A673 (cell line): Measurements from ENCODE around the gene FRMD4A. TPM values are rescaled to one million over a fixed set of nuclear protein-coding genes. Genes with fewer than 3 reads are reported as not detected.

ENCODE experiments used
- BruUV-seq: library from RNA; stranded (reverse); fragments of 400-500 nt; replicated peaks from 2 replicates; lab custom pipeline; 2021; lab: Mats Ljungman, UMichigan
- CTCF ChIA-PET: fragments of 300-600 bp; sonication (Branson Sonifier 250); formaldehyde crosslinking; loops from one replicate; lab custom pipeline; 2022; ENCODE audit warnings: antibody characterized with exemption; lab: Charles Lee
- POLR2A ChIA-PET: fragments of 300-600 bp; sonication (Branson Sonifier 250); formaldehyde crosslinking; loops from one replicate; lab custom pipeline; 2022; ENCODE audit warnings: antibody characterized with exemption; ENCODE audit not compliant: low non-redundant PET; lab: Charles Lee
- DNase-seq: peaks from one replicate; pipeline ENCODE4 v3.0.0-alpha.2; 2015; ENCODE audit warnings: low spot score
- H3K27ac ChIP-seq: fragments of 200-600 bp; sonication (generic); 2 replicates; pipeline ENCODE4 v1.5.1; 2016; ENCODE audit warnings: mixed run types, low read depth, mild to moderate bottlenecking, mixed read lengths, antibody characterized with exemption, low read length; ENCODE audit not compliant: poor library complexity, severe bottlenecking
- H3K27me3 ChIP-seq: fragments of 200-600 bp; sonication (generic); replicated peaks from 2 replicates; pipeline ENCODE4 v1.6.1; 2017; ENCODE audit warnings: mixed run types, low read depth, mild to moderate bottlenecking, mixed read lengths, antibody characterized with exemption, low read length; ENCODE audit not compliant: insufficient read depth, poor library complexity
- H3K36me3 ChIP-seq: fragments of 200-600 bp; sonication (generic); 2 replicates; pipeline ENCODE4 v1.6.1; 2016; ENCODE audit warnings: mixed run types, mild to moderate bottlenecking, mixed read lengths, antibody characterized with exemption, low read length; ENCODE audit not compliant: insufficient read depth, poor library complexity, severe bottlenecking
- H3K4me1 ChIP-seq: fragments of 200-600 bp; sonication (generic); 2 replicates; pipeline ENCODE4 v1.6.1; 2017; ENCODE audit warnings: mixed run types, mild to moderate bottlenecking, mixed read lengths, antibody characterized with exemption, low read length; ENCODE audit not compliant: insufficient read depth, poor library complexity, severe bottlenecking
- H3K4me3 ChIP-seq: fragments of 200-600 bp; sonication (generic); 2 replicates; pipeline ENCODE4 v1.5.1; 2016; ENCODE audit warnings: low read depth, mixed run types, mild to moderate bottlenecking, mixed read lengths, low read length; ENCODE audit not compliant: poor library complexity, severe bottlenecking
- H3K9me3 ChIP-seq: fragments of 200-600 bp; sonication (generic); 2 replicates; pipeline ENCODE4 v1.6.1; 2016; ENCODE audit warnings: mixed run types, low read depth, mild to moderate bottlenecking, mixed read lengths, antibody characterized with exemption, low read length; ENCODE audit not compliant: poor library complexity, severe bottlenecking
- EZH2 ChIP-seq: fragments of 200-600 bp; sonication (generic); IDR thresholded peaks from 2 replicates; pipeline ENCODE4 v1.6.1; 2017; ENCODE audit warnings: borderline replicate concordance, low read depth, mild to moderate bottlenecking, mixed read lengths, antibody characterized with exemption, low read length; ENCODE audit not compliant: poor library complexity, severe bottlenecking
- intact Hi-C: fragments of 100-400 bp; cut with micrococcal nuclease; formaldehyde crosslinking; loops from one replicate; pipeline ENCODE4 v1.10.0; 2022; ENCODE audit not compliant: unreplicated experiment
- total RNA-seq: library from RNA; stranded (reverse); gene quantifications from 2 replicates; pipeline ENCODE4 v1.2.3, GENCODE V29; 2021
- TF ChIP-seq, protein P1 (sequence below): fragments of 300-800, 200-600 bp; sonication (generic); conservative IDR thresholded peaks from 2 replicates; pipeline ENCODE4 v1.5.1; 2017; ENCODE audit warnings: low read depth, mild to moderate bottlenecking, antibody characterized with exemption, low read length, moderate library complexity, mixed read lengths

Gene FRMD4A
- total RNA-seq, 1 experiment from 2014 or later = 26.3 TPM

DNA sequence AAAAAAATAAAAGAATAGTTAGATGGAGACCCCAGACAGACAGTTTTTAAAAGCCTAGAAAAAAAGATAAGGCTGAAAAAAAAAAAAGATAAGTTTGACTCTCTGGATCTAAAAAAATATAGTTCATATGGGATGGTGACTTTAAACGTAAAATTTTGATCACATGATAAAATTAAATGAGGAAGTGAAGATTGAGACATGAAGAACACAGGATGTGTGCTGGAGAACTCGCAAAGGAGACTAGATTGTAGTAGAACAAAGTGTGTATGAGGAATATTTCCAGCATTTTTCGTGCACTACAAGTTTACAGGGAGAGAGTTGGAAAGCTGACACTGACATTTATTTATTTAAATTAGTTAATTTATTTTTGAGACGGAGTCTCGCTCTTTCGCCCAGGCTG lies 457.5 kb downstream of the FRMD4A start:
- CTCF ChIA-PET = no interaction called here
- no peaks in the 10 kb centered on the region for H3K36me3 ChIP-seq
- H3K27ac ChIP-seq = no peak overlapping the region

GRCh38 chr10:13872411-13872810 lies 458.3 kb downstream of the FRMD4A start:
- ChIA-PET CTCF (no interaction called here), POLR2A (interaction anchor here (0.7 kb wide), 1 partner anchor 70 kb away, joined by 3 read pairs; no protein-coding TSS in a partner anchor)
- Histone ChIP-seq H3K4me1 (no peaks in the 10 kb centered on the region), H3K27ac (no peak overlapping the region), H3K9me3 (no peaks in the 10 kb centered on the region), H3K36me3 (no peaks in the 10 kb centered on the region), H3K4me3 (no peak overlapping the region), H3K27me3 (peaks cover 10% of the 10 kb centered on the region)
- BruUV-seq = no TSS peak
- DNase-seq = no peak
- TF ChIP-seq, protein P1, sequence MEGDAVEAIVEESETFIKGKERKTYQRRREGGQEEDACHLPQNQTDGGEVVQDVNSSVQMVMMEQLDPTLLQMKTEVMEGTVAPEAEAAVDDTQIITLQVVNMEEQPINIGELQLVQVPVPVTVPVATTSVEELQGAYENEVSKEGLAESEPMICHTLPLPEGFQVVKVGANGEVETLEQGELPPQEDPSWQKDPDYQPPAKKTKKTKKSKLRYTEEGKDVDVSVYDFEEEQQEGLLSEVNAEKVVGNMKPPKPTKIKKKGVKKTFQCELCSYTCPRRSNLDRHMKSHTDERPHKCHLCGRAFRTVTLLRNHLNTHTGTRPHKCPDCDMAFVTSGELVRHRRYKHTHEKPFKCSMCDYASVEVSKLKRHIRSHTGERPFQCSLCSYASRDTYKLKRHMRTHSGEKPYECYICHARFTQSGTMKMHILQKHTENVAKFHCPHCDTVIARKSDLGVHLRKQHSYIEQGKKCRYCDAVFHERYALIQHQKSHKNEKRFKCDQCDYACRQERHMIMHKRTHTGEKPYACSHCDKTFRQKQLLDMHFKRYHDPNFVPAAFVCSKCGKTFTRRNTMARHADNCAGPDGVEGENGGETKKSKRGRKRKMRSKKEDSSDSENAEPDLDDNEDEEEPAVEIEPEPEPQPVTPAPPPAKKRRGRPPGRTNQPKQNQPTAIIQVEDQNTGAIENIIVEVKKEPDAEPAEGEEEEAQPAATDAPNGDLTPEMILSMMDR = no peak
- no peak for TF ChIP-seq EZH2
- intact Hi-C loops = no loop called here

More for the DNA sequence above, 457.5 kb downstream of the FRMD4A start:
- POLR2A ChIA-PET = interaction anchor here (0.7 kb wide), 1 partner anchor 71 kb away, joined by 3 read pairs; no protein-coding TSS in a partner anchor
- peaks cover 10% of the 10 kb centered on the region for H3K27me3 ChIP-seq
- no TSS peak for BruUV-seq
- H3K9me3 ChIP-seq = no peaks in the 10 kb centered on the region
- TF ChIP-seq, protein P1 = no peak
- TF ChIP-seq EZH2 = no peak
- H3K4me1 ChIP-seq = no peaks in the 10 kb centered on the region
- intact Hi-C loops = no loop called here
- no peak for DNase-seq
- H3K4me3 ChIP-seq = no peak overlapping the region

- H3K27ac ChIP-seq = no peak overlapping the region
- CTCF ChIA-PET = no interaction called here
- intact Hi-C loops = no loop called here
Observed at GRCh38 chr10:13871776-13872175, 458.9 kb downstream of the FRMD4A start.

More at GRCh38 chr10:13871776-13872175, 458.9 kb downstream of the FRMD4A start:
- H3K4me1 ChIP-seq = no peaks in the 10 kb centered on the region
- no TSS peak for BruUV-seq
- no peaks in the 10 kb centered on the region for H3K36me3 ChIP-seq
- POLR2A ChIA-PET = no interaction called here
- peaks cover 10% of the 10 kb centered on the region for H3K27me3 ChIP-seq
- TF ChIP-seq, protein P1 = no peak
- no peak for TF ChIP-seq EZH2
- H3K9me3 ChIP-seq = no peaks in the 10 kb centered on the region
- no peak overlapping the region for H3K4me3 ChIP-seq
- no peak for DNase-seq
